Activated CD8-positive, alpha-beta memory T cell treated with anti-CD3 and anti-CD28 coated beads, Interleukin-2, amount 50 U/mL, for 24 hours (primary cell): ENCODE measurements around the gene PUM1.

ENCODE experiments used
- DNase-seq: peaks from one replicate; pipeline ENCODE4 v3.0.0-alpha.2; 2020; ENCODE audit errors: extremely low read depth

The PUM1 gene

DNA sequence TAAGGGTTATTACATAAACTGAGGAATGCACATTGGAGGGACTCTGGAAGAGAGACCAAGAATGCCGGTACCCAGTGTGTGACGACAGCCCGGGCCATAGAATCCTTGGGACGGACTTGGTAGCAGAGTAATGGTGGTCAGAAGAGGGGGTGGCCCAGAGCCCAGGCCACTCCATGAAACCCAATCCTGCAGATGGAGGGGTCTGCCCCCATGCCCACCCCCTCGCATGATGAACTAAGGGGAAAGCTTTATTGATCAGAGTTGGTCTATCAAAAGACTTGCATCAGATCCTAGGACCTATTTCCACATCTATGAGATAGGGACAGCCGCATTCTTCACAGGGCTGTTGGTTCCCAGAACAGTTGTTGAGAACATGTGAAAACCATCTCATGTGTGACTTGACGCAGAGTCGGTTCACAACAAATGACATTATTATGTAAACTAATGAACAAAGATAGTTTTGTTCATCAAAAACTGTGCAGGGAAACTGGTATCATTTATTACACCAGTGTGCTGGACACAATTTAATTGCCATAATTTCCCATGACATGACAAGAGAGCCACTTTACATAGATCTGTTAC is 135.5 kb downstream of the PUM1 start:
- no peak for DNase-seq

DNA sequence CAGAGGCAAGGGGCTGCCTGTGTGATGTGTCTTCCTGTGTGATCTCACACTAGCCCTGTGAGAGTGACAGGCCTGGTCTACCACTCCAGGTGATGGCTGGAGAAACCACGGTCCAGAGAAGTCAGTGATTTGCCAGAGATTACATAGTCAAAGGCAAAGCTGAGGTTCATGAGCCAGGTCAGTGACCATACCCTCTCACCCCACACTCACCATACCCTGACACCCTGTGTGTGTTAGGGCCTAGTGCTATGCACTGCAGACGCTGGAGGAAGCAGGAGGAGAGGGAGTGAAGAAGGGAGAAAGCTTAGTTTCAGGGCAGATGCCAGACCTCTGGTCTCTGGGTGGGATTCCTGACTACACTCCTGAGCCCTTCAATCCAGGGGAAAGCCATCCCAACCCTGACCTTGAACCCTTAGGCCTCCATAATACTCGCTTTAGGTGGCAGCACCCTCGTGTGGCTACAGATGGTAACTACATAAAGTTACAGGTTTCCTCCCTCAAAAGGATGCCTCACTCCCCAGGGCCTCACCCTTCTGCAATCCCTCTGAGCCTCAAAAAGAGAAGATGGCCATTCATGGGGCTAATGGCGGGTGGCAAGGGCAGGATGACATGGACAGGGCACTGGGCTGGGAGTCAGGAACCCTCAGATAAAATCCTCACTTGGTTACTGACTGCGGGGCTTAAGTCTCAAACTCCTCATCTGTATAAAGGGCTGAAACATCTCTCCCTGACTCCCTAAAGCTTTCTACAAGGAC is 136.2 kb downstream of the PUM1 start:
- DNase-seq = peak; percentile 19

DNA sequence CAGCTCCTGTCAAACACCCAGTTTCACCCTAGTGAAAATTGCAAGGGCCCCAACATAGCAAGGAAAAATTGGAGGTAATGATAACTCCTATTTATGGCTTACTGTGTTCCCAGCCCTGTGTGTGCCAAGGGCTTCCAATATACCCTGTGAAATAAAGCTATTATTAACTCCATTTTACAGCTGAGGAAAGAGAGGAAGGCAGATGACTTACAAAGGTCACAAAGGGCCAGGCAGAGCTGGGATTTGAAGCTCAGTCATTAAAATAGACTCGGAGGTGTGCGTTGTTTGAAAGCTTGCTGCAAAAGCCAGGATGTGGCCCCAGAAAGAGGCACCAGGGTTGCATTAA is 136.8 kb downstream of the PUM1 start:
- DNase-seq = no peak

DNA sequence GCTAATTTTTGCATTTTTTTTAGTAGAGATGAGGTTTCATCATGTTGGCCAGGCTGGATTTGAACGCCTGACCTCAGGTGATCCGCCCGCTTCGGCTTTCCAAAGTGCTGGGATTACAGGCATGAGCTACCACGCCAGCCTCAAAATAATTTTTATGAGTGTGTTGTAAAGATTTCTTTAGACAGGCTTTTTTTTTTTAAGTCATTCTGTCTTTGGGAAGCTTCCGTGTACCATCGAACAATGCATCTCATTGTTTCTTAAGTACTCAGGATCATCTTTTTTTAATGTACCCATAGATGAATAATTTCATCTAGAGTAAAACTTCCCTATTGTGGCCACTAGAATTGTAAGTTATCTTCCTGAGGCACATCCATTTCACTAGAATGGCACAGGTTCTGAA is 137.3 kb downstream of the PUM1 start:
- DNase-seq = no peak

DNA sequence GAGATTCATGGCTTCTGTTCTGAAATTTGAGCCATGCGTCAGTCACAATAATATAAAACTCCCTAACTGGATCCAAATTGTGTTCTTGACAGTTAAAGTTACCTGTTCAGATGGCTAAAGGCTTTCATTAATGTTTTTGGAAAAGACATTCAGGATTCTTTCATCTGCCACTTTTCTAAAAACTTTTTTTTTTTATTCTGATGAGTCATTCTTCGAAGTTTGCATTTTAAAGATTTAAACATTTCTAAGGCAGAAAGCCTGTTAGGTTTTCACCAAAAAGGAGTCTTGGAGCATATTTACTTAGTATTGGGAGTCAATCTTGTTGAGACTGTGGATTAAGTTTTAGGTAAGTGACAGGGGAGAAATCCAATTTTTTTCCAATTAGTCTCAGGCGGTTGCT is 138.1 kb downstream of the PUM1 start:
- DNase-seq = no peak

DNA sequence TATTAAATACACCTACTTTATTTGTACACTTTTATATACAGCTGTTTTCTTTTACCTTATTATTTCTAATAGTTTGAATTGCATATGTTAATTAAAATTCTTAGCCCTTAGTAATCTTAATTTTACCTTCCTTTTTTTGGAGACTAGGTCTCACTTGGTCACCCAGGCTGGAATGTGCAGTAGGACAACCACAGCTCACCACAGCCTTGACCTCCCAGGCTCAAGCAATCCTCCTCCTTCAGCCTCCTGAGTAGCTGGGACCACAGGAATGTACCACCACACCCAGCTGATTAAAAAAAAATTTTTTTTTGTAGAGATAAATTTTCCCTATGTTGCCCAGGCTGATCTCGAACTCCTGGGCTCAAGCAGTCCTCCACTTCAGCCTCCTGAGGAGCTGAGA is 141.9 kb downstream of the PUM1 start:
- DNase-seq = no peak

DNA sequence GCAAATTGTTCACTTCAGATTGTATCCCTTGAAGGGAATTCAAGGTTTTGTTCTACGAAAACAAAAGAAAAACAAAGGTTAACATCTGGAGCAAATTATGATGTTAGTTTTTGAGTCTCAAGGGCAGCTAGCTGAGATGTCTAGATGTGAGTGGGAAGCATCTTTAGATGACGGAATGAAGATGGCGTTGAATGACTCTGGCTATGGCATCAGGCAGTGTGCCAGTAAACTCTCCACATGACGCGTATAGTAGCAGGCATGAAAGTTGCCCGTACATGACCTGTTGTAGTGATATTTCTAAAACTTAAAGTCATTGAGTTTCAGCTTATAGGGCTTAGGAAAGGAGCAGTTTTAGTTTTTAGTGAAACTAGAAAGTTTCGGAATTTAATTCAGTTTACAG is 144.7 kb downstream of the PUM1 start:
- no peak for DNase-seq

DNA sequence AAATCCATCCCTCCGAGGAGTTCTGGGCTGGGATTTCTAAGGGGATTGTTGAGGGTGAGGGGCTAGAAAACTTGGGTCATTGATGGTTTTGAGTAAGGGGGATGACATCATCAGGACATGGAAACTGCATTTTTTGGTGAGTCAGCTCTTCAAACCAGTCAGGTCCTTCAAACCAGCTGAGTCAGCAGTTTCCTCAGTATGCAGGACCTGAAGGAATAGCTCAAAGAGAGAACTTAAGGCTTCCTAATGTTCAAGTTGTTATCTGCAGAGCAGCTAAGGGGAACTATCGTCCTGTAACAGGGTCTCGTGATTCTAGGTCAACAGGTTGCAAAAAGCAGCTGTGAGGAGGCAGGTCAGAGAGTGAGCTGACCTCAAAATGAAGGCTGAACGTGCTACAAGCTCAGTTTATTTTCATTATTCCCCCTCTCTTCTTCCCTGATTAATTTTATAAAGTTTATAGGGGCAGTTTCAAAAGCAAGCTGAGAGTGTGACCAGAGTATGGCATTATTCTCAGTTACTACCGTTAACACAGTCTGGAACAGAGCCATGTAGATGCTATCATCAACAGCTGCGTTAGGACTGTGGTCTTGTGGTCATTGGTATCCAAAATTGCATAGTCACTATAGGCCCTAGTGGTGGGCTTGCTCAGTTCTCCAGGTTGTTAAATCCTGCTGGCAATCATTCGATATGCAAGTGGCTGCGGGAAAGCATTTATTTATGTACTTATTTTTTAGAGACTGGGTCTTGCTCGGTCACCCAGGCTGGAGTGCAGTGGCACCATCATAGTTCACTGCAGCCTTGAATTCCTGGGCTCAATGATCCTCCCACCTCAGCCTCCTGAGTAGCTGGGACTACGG is 146.3 kb downstream of the PUM1 start:
- no peak for DNase-seq

DNA sequence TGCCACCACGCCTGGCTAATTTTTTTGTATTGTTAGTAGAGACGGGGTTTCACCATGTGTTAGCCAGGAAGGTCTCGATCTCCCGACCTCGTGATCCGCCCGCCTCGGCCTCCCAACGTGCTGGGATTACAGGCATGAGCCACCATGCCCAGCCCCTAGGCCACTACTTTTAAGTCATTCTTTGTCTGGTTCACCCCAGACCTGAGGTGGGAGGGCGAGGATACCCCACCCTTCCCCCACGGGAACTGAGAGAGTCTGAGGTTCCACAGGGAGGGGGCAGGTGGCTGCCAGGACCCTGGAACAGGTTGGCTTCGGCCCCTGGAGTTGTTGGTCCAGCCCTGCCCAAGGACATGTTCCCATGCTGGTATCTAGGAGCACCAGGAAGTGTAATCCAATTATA is 149.2 kb downstream of the PUM1 start:
- DNase-seq = no peak

DNA sequence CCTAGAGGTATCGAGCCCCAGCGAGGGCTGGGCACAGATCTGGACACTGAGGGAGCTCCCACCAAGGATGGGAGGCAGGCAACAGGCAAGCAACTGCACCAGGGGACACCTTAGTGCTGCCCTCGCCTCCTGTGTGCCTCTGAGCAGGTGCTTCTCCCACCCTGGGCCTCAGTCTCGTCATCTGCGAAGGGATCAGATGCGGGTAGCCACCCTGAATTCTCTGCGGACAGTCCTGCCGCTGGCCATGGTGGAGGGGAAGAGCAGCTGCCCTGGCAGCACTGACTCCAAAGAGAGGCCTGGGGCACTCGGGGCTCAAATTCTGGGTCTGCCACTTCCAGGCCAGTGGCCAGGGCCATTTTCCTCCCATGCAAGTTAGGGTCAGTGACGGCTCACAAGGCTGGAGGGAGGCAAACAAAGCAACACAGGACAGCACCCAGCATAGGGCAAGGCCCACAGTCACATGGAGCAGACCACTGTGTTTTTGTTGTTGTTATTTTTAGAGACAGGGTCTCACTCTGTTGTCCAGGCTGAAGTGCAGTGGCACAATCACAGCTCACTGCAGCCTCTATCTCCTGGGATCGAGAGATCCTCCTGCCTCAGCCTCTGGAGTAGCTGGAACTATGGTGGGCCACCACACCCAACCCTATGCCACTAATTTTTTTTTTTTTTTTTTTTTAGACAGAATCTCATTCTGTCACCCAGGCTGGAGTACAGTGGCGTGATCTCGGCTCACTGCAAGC is 149.9 kb downstream of the PUM1 start:
- DNase-seq = no peak

DNA sequence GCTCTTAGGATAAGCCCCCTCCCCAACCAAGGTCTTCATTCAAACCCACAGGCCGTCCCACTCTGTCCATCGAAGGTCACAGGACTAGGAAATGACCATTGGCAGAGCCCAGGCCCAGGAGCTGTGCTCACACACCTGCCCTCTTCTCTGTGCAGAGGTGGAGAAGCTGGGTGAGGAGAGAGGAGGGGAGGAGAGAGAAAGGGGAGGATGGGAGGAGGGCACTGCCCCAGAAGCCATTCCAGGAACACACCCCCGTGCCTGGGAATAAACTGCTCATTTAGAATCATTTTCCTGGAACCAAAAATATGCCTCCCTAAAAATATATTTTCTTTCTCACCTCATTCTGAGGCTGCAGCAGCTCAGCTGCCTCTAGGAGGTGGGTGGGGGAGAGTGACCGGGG is 150.6 kb downstream of the PUM1 start:
- no peak for DNase-seq

DNA sequence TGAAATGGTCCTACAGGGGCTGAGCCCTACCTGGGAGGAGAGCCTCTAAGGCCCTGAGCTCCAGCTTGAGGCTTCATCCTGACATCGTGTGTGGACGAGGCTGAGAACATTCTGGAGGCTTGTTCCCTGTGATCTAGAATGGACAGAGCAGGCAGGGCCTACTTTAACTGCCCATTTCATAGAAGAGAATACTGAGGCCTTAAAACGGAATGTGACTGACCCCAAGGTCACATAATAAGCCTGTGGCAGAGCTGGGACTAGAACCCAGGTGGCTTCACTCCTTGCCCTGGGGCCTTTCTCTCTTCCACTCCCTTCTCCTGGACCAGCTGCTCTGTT is 151.0 kb downstream of the PUM1 start:
- no peak for DNase-seq

DNA sequence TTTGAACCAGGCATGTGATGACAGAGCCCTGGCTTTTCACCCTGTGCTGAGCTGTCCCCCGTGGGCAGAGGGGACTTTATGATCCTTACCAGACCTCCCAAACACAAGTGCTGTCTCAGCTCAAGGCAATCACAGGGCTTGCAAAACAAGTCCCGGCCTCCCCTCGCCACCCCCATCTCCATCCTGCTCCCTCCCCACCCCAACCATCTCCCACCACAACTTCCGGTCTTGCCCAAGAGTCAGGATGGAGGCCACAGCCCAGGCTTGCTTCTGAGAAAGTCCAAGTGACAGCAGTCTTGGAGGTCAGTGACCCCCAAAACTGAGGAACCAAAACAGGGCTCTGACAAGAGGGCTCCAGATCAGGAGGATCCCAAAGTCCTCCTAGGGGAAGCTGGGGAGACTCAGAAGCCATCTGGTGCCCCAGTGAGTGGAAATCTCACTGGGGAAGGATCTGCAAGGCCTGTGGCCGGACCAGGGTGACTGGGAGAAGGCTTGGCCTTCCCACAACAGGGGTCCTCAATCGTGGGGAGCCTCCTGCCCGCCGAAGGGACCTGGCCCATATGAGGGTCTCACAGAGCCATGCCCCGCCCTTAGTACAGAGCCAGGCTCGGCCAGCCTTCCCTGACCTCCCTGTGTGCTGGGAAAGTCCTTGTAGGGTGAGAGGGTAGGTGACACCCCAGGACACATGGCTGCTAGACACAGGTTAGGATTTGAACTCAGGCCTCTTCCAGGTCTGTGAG is 152.4 kb downstream of the PUM1 start:
- no peak for DNase-seq

DNA sequence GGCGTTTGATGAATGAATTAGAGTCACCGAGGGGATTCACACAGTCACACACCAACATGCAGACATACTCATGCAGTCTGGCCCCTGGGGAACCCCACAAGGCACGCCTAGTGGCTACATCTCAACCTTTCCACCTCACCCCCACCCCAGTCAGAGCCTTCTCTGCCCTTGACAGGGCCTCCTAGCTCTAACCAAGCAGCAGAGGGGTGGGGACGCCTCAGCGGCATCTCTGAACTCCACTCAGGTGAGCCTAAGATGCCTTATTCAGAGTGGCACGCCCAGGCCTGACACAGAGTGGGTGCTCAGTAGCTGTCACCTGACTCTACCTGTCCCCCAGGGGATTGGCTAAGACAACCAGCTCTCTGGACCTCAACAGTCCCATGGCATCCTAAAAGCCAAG is 153.3 kb downstream of the PUM1 start:
- DNase-seq = no peak

DNA sequence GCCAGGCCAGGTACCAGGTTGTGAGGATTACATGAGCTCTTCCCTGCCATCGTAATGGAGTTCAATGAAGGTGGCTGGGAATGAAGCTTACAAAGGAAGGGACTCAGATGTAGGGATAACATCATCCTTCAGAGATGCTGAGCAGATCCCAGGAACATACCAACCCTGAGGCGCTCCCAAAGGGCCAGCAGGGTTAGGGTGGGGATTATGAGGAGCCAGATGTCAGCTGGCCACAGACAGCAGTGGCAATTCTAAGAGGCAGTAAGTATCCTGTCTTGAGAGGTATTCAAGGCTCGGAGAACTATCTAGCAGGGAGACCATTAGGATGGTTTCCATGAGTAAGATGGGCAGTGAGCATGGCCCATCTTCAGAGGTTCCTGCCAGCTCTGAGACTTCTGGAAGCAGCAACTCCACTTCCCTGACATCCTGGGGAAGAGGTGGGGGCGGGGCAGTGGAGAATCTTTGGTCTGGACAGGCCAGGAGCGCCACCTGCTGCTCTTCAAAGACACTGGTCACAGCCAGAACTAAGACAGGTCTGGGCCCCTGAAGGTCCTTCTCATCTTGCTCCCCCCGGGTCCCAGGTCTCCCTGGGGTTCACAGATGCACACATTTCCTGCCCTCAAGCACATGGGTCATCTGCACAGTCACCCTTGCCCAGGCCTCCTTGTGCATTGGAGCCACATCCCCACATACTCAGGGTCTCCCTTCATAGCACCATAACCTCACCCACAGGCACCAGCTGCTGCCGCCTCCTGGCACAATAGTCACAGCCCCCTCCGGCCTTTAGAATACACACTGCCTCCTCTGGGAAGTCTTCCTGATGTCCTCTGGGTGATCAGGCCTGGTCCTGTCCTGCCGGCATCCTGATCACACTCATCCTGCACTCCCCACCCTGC is 154.2 kb downstream of the PUM1 start:
- no peak for DNase-seq

DNA sequence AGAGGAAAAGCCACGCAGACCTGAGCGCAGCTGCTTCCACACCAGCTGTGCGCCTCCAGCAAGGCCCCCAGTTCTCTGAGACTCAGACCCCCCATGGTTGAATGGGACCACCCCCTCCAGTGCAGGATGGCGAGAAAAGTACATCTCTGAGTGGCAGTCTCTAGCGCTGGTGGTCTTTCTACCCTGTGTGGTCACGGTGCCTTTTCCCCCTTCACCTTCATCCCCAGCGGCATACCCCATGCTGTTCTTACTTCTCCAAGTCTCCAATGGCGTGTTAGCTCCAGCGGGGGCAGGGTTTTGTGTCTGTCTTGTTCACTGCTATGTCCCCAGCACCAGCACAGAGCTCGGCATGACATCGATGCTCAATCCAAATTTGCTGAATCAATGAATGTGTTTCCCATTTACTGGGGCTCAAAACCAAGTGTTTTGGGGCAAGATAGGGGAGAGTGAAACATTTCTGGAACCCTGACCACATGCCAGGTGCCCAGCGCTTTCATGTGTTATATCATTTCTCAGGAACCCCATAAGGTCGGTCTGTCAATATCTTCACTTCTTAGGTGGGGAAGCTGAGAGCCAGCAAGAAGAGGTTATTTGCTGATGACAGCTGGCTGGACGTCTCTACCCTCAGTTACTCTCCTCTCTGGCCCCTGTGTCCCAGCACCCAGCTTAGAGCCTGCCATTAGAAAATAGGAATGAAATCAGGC is 156.0 kb downstream of the PUM1 start:
- DNase-seq = no peak

DNA sequence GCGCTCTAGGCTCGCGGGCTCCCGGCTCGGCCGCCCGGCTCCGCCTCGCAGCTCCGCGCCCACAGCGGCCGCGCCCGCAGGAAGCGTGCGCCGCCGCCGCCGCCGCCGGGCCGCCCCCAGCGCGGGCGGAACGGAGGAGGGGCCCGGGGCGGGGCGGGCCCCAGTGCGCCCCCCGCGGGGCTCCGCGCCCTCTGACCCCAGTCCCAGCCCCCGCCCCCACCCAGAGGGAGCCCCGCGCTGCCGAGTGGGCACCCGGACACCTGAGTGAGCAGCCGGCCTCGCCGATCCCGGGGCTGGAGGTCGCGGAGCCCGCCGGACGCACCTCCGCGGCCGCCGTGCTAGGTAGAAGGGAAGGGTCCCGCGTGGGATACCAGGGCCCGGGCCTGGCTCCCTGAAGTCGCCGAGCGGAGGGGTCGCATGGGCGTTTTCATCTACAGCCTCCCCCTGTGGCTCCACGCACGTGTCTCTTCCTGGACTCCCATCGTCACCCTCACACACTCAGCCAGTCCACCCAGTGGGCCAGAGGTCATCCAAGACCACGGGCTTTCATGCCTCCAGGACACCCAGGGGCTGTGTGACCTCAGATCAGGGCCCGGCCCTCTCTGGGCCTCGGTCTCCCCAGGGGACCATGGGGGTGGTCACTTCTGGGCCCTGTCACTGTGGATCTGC is 156.7 kb downstream of the PUM1 start, which contains the start of gene SDC3:
SDC3 (minus strand) TSS at position 63 of the 669 bp plus-strand sequence. CDS start 172 bp downstream, outside the sequence.
- no peak for DNase-seq

DNA sequence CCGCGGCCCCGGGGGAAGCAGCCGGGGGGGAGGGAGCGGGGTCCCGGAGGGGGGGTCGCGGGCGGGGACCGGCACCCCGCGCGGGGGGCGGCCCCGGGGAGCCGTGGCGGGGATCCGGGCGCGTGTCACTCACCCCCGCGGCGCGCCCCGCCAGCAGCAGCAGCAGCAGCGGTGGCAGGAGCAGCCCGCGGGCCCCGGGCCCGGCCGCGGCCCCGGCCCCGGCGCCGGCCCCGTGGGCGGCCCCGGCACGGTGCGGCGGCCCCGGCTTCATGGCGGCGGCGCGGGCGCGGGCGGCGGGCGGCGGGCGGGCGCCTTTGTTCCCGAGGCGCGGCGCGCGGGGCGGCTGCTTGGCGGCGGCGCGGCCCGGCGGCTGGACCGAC is 157.2 kb downstream of the PUM1 start:
- no peak for DNase-seq
